ENCODE results near the gene POLR2J2. TPM values are rescaled to one million over a fixed set of nuclear protein-coding genes. Genes with fewer than 3 reads are reported as not detected.
A peak's percentile ranks its signal among the peaks of the same experiment; 100 is the strongest.
"Not testable (repeated sequence)": the region's sequence is repeated elsewhere in the genome, so short reads cannot be mapped to it uniquely, and the experiment has no call there.

Gene POLR2J2
- total RNA-seq, 2 donors from 2014 or later, result 18.1 to 20.9 TPM

- ATAC-seq; DNase-seq (ENCODE audit: low spot score in 2 of 2); H3K27ac Mint-ChIP-seq; H3K36me3 Mint-ChIP-seq; H3K9me3 Mint-ChIP-seq: not testable (repeated sequence)
These were observed 11.1 kb upstream of the POLR2J2 start for GRCh38 chr7:102682560-102682959.

DNA sequence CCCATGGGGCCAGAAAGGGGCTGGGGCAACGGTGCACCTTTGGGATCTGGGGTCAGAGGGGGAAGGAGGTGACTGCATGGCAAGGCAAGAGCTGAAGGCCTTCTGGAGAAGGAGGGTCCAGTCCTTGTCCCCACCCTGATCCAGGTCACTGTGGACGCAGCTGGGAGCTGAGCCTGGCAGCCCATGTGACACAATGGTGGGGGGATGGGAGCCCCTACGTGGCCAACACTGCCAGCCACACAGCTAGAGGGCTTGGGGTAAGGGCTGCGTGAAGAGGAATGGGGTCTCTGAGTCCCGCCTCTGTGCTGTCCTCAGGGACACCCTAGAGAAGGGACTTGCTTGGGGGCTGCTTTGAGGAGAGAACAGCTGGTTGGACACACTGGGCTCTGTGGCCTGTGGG lies 9.3 kb upstream of the POLR2J2 start:
- not testable (repeated sequence) for ATAC-seq; H3K27ac Mint-ChIP-seq; H3K9me3 Mint-ChIP-seq; H3K36me3 Mint-ChIP-seq; DNase-seq (ENCODE audit: low spot score in 2 of 2)

- DNase-seq (ENCODE audit: low spot score in 2 of 2) (peak; percentile 31 to 62), ATAC-seq (peak; percentile 44 to 77)
- not testable (repeated sequence) for H3K27ac Mint-ChIP-seq, H3K36me3 Mint-ChIP-seq, H3K9me3 Mint-ChIP-seq
These were observed 4.1 kb upstream of the POLR2J2 start for GRCh38 chr7:102675545-102675944.

- ATAC-seq; DNase-seq (ENCODE audit: low spot score in 2 of 2); H3K36me3 Mint-ChIP-seq; H3K9me3 Mint-ChIP-seq; H3K27ac Mint-ChIP-seq: not testable (repeated sequence)
These were observed 2.1 kb upstream of the POLR2J2 start for GRCh38 chr7:102673447-102674067.

DNA sequence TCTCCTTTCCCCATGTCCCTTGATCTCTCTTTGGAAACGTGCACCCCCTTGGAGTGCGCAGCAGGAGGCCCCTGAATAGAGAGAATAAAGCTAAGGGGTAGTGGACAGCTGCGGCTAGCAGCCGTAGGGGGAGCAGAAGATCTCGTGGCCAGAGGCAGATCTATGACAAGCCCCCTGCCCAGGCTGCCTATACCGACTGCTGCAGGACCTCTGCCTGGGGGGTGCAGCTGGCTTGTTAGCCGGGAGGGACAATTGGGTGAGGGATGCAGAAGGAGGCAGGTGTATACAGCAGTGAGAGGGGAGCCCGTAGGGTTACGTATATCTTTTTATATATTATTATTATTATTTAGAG lies 469 bp upstream of the POLR2J2 start:
- H3K36me3 Mint-ChIP-seq; DNase-seq (ENCODE audit: low spot score in 2 of 2); H3K9me3 Mint-ChIP-seq: not testable (repeated sequence)
- H3K27ac Mint-ChIP-seq, result peak overlapping the region in 1 of 2 donors; percentile 85
- ATAC-seq, result peak; percentile 13 to 31

GRCh38 chr7:102667523-102667922 lies 3.9 kb downstream of the POLR2J2 start:
- not testable (repeated sequence) for ATAC-seq; H3K27ac Mint-ChIP-seq; DNase-seq (ENCODE audit: low spot score in 2 of 2); H3K36me3 Mint-ChIP-seq; H3K9me3 Mint-ChIP-seq

- H3K36me3 Mint-ChIP-seq; DNase-seq (ENCODE audit: low spot score in 2 of 2); H3K9me3 Mint-ChIP-seq; ATAC-seq; H3K27ac Mint-ChIP-seq: not testable (repeated sequence)
These were observed 4.6 kb downstream of the POLR2J2 start for GRCh38 chr7:102666850-102667249.

- H3K9me3 Mint-ChIP-seq; H3K27ac Mint-ChIP-seq; ATAC-seq; H3K36me3 Mint-ChIP-seq; DNase-seq (ENCODE audit: low spot score in 2 of 2): not testable (repeated sequence)
These were observed 6.7 kb downstream of the POLR2J2 start for GRCh38 chr7:102664765-102665164.

DNA sequence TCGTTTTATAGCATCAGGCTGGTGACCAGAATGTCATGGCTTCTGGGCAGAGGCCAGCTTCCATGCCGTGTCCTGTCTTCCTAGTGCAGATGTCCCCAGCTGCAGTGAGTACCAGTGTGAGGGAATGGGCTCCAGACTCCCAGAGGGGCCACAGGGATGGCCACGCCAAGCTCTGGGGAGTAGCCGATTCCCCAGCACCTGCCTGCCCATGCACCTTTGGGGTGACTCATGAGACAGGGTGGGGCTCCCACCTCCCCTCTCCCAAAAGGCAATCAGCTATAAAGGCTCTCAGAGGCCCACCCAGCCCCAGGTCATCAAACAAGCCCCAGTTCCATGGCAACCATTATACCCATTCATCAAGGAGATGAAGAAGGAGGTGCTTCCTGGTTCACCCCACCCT lies 21.5 kb downstream of the POLR2J2 start, which contains the start of gene SPDYE2B:
Gene SPDYE2B, plus strand, starts transcription at position 396 of the 400 bp plus-strand sequence. CDS start 2,030 bp downstream, outside the sequence.
- not testable (repeated sequence) for DNase-seq (ENCODE audit: low spot score in 2 of 2); H3K27ac Mint-ChIP-seq; H3K9me3 Mint-ChIP-seq; H3K36me3 Mint-ChIP-seq; ATAC-seq

DNA sequence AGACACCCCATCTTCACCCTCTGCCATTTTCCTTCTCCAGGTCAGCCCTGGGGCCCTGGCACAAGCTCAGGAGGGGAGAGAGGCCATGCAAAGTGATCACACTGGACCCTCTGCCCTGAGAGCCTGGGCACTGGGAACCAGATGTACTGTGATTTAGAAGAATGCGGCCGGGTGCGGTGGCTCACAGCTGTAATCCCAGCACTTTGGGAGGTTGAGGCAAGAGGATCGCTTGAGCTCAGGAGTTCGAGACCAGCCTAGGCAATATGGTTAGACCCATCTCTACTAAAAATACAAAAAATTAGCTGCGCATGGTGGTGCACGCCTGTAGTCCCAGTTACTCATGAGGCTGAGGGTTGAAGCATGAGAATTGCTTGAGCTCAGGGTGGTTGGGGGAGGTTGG lies 23.6 kb downstream of the POLR2J2 start:
- not testable (repeated sequence) for DNase-seq (ENCODE audit: low spot score in 2 of 2); H3K9me3 Mint-ChIP-seq

DNA sequence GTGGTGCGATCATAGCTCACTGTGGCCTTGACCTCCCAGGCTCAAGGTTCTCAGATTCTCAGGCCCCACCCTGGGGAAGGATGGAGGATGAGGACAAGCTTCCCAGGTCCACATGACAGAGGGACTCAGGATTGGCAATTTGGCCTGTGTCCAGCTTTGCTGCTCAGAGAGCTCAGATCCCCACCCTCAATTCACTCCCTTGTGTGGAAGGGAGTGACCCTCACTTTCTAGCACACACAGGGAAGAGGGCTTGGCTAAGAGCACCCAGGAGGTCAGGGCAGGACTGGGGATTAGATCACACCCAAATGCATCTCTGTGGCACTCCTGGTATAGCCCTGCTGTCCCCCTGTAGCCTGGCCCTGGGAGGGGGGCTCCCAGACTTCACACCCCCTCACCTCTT lies 28.1 kb downstream of the POLR2J2 start:
- not testable (repeated sequence) for DNase-seq (ENCODE audit: low spot score in 2 of 2); ATAC-seq; H3K36me3 Mint-ChIP-seq; H3K9me3 Mint-ChIP-seq; H3K27ac Mint-ChIP-seq

More for the DNA sequence above, 23.6 kb downstream of the POLR2J2 start:
- ATAC-seq, result peak; percentile 22 to 27
- not testable (repeated sequence) for H3K27ac Mint-ChIP-seq, H3K36me3 Mint-ChIP-seq

DNA sequence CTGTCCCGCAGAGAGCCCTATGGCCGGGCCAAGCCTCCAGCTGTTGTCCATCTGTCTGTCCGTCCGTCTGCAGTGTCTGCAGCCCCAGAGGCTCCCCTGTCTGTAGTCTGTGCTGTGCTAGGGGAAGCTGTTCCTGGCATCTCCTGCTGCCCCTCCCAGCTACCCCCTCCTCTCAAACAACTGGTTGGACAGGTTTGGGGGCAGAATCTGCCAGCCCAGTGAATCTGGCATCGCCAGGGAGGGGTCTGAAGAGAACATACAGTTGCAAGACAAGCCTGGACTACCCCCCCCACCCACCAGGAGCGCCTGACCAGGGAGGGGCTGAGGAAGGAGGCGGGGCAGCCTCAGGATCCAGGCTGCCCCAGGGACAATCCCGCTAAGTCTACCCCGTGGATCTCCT lies 28.8 kb downstream of the POLR2J2 start, which contains the start of gene UPK3BL1:
Gene UPK3BL1, minus strand, starts transcription at position 101 of the 400 bp plus-strand sequence. Its CDS starts 50 bp downstream, at position 51.
- not testable (repeated sequence) for H3K36me3 Mint-ChIP-seq, H3K9me3 Mint-ChIP-seq

GRCh38 chr7:102638848-102639247 lies 32.6 kb downstream of the POLR2J2 start:
- H3K36me3 Mint-ChIP-seq; H3K9me3 Mint-ChIP-seq; H3K27ac Mint-ChIP-seq; DNase-seq (ENCODE audit: low spot score in 2 of 2): not testable (repeated sequence)
- ATAC-seq, result peak; percentile 15 to 17

More for the DNA sequence above, 28.8 kb downstream of the POLR2J2 start, which contains the start of gene UPK3BL1:
- DNase-seq (ENCODE audit: low spot score in 2 of 2); ATAC-seq; H3K27ac Mint-ChIP-seq: not testable (repeated sequence)

- not testable (repeated sequence) for H3K9me3 Mint-ChIP-seq; DNase-seq (ENCODE audit: low spot score in 2 of 2); H3K27ac Mint-ChIP-seq; ATAC-seq; H3K36me3 Mint-ChIP-seq
These were observed 34.5 kb downstream of the POLR2J2 start for GRCh38 chr7:102636956-102637355.

DNA sequence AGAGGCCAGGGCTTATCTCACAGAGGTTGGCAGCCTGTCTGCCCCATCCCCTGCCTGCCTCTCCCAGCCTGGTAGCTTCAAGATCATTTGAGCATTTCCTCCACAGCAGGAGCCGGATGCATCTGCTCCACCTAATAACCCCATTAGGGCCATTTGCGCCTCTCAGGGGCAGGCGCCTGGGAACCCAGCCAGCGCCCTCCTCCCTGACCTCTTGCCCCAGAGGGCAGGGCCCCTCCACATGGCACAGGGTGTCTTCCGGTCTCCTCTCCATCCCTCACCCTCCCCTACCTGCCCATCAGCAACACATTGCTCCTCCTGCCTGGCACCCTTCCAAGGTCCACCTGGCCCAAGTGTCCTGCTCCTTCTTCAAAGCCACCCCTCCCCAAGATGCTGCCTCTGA lies 36.1 kb downstream of the POLR2J2 start:
- not testable (repeated sequence) for H3K9me3 Mint-ChIP-seq; DNase-seq (ENCODE audit: low spot score in 2 of 2); ATAC-seq; H3K36me3 Mint-ChIP-seq; H3K27ac Mint-ChIP-seq

DNA sequence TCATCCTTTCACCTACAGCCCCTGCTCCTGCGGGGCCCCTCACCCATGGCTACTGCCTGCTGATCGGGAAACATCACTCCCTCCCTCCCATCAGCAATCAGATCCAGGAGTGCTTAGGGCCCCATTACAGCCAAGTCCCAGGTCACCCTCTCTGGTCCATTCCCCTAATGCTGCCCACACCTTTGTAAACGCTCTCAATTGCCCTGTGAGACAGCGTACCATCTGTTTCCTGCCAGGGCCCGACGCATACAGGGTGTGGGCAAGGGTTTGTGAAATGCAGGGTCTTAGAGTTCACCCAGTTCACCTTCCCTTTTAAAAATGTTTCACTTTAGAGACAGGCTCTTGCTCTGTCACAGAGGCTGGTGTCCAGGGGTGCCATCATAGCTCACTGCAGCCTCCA lies 37.2 kb downstream of the POLR2J2 start:
- H3K9me3 Mint-ChIP-seq; H3K36me3 Mint-ChIP-seq; ATAC-seq; H3K27ac Mint-ChIP-seq; DNase-seq (ENCODE audit: low spot score in 2 of 2): not testable (repeated sequence)

GRCh38 chr7:102630622-102631021 lies 40.8 kb downstream of the POLR2J2 start:
- not testable (repeated sequence) for DNase-seq (ENCODE audit: low spot score in 2 of 2); ATAC-seq; H3K27ac Mint-ChIP-seq; H3K9me3 Mint-ChIP-seq; H3K36me3 Mint-ChIP-seq

GRCh38 chr7:102627271-102627904 lies 44.1 kb downstream of the POLR2J2 start:
- not testable (repeated sequence) for H3K36me3 Mint-ChIP-seq; H3K9me3 Mint-ChIP-seq; ATAC-seq; H3K27ac Mint-ChIP-seq; DNase-seq (ENCODE audit: low spot score in 2 of 2)
